Measurements from ENCODE around the gene APOBEC3B. TPM values are rescaled to one million over a fixed set of nuclear protein-coding genes. Genes with fewer than 3 reads are reported as not detected.

The APOBEC3B gene
- total and polyA plus RNA-seq, 2 donors from 2014 or later = 1.0 to 2.7 TPM

DNA sequence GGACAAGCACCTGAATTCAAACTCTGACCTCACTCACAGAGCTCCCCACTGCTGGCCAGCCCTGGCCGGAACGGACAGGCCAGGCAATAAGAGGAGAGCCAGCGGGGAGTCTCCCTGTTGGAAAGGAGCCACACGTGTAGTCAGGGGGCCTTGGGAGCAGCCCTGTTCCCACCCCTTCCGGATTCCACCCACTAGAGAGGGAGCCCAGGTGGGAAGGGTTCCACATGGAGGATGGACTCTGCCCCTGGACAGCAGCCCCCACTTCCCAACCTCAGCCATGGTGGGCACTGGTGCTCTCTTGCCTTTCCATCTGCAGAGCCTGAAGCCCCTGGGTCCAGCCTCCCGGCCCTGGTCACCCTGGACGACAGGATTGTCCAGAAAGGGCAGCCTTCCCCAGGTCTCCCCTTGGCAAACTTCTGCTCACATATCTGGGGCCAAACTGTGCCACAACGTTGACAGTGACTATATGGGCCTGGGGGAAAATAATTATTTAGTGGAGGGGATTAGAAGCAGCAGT lies 32.2 kb upstream of the APOBEC3B start:
- Histone ChIP-seq H3K27me3 (ENCODE audit: control insufficient read depth, insufficient read depth, low read length) (no peaks in the 10 kb centered on the region), H3K9me3 (ENCODE audit: control insufficient read depth in 2 of 3, insufficient read depth in 1 of 3, low read length in 3 of 3) (no peaks in the 10 kb centered on the region), H3K4me3 (ENCODE audit: low read length in 3 of 3) (no peak overlapping the region), H3K9ac (ENCODE audit: low read length in 3 of 3) (no peak overlapping the region), H3K36me3 (ENCODE audit: control insufficient read depth in 2 of 3, insufficient read depth in 3 of 3, low read length in 3 of 3) (no peaks in the 10 kb centered on the region), H3K4me1 (ENCODE audit: control insufficient read depth in 2 of 3, insufficient read depth in 2 of 3, low read depth in 1 of 3, low read length in 3 of 3) (no peaks in the 10 kb centered on the region), H3K27ac (ENCODE audit: low read depth in 2 of 2, low read length in 2 of 2) (no peak overlapping the region)
- DNase-seq (peak in 2 of 5 donors; percentile 22 to 64), FAIRE-seq (no peak)
- TF ChIP-seq, protein P1, sequence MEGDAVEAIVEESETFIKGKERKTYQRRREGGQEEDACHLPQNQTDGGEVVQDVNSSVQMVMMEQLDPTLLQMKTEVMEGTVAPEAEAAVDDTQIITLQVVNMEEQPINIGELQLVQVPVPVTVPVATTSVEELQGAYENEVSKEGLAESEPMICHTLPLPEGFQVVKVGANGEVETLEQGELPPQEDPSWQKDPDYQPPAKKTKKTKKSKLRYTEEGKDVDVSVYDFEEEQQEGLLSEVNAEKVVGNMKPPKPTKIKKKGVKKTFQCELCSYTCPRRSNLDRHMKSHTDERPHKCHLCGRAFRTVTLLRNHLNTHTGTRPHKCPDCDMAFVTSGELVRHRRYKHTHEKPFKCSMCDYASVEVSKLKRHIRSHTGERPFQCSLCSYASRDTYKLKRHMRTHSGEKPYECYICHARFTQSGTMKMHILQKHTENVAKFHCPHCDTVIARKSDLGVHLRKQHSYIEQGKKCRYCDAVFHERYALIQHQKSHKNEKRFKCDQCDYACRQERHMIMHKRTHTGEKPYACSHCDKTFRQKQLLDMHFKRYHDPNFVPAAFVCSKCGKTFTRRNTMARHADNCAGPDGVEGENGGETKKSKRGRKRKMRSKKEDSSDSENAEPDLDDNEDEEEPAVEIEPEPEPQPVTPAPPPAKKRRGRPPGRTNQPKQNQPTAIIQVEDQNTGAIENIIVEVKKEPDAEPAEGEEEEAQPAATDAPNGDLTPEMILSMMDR (IDR thresholded peaks at IDR 0.05; ENCODE audit: borderline replicate concordance, extremely low read depth, insufficient read depth) = no peak
- intact Hi-C loops (cut with DNase I) = no loop called here

DNA sequence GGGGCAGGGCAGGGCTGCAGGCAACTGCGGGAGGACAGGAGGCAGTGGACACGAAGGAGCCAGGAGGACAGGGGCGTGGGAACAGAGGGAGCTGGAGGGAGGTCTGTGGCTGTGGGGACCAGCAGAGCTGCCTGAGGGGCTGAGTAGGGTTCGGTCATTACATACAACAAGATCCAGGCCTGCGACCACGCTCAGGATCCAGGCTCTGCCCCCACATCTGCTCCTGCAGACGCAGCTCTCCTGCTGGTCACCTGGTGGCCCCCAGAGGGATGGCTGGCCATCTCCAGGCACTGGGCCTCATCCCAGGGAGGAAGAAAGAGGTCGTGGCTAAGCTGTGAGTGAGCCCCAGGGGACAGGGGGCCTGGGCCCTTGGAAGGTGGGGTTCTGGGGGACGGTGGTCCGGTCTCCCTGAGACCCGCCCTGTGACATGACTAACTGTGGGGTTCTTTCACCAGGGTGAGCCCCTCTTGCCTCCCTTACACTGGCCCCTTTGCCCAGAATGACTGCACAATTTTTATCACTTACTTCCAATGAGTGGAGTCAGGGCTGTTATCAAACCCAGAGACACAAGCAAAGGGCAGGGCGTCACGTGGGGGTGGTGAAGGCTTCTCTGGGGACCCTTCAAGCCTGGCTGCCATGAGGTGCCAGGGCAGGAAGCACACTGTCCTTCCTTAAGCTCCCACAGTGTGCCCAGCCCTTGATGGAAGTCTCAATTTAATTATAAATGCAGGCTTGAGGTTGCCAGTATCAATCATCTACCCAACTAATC lies 31.4 kb upstream of the APOBEC3B start:
- Histone ChIP-seq H3K27ac (ENCODE audit: low read depth in 2 of 2, low read length in 2 of 2) (no peak overlapping the region), H3K9me3 (ENCODE audit: control insufficient read depth in 2 of 3, insufficient read depth in 1 of 3, low read length in 3 of 3) (no peaks in the 10 kb centered on the region), H3K4me1 (ENCODE audit: control insufficient read depth in 2 of 3, insufficient read depth in 2 of 3, low read depth in 1 of 3, low read length in 3 of 3) (no peaks in the 10 kb centered on the region), H3K27me3 (ENCODE audit: control insufficient read depth, insufficient read depth, low read length) (no peaks in the 10 kb centered on the region), H3K4me3 (ENCODE audit: low read length in 3 of 3) (no peak overlapping the region), H3K9ac (ENCODE audit: low read length in 3 of 3) (no peak overlapping the region), H3K36me3 (ENCODE audit: control insufficient read depth in 2 of 3, insufficient read depth in 3 of 3, low read length in 3 of 3) (no peaks in the 10 kb centered on the region)
- intact Hi-C loops (cut with DNase I) = no loop called here
- DNase-seq (peak in 1 of 5 donors; percentile 60), FAIRE-seq (no peak)
- TF ChIP-seq, protein P1 (IDR thresholded peaks at IDR 0.05; ENCODE audit: borderline replicate concordance, extremely low read depth, insufficient read depth) = no peak

DNA sequence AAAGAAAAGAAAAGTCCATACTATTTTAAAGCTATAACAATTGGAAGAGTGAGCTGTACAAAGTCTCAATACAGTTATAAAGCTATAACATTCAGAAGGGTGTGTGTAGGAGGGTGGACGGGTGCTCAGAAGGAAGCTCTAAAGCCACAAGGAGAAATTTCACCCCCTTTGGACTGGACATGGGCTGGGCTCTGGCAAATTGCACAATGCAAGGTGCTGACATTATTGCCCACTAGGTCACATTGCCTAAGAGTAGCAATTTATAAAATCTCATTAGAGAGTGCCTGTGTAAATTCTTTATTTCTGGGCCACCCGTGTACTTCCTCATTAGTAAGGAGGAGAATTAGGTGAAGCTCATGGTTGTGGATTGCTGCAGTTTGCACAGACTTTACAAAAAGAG lies 30.4 kb upstream of the APOBEC3B start:
- intact Hi-C loops (cut with DNase I) = no loop called here
- Histone ChIP-seq H3K27ac (ENCODE audit: low read depth in 2 of 2, low read length in 2 of 2) (no peak overlapping the region), H3K4me1 (ENCODE audit: control insufficient read depth in 2 of 3, insufficient read depth in 2 of 3, low read depth in 1 of 3, low read length in 3 of 3) (no peaks in the 10 kb centered on the region), H3K27me3 (ENCODE audit: control insufficient read depth, insufficient read depth, low read length) (no peaks in the 10 kb centered on the region), H3K36me3 (ENCODE audit: control insufficient read depth in 2 of 3, insufficient read depth in 3 of 3, low read length in 3 of 3) (no peaks in the 10 kb centered on the region), H3K9me3 (ENCODE audit: control insufficient read depth in 2 of 3, insufficient read depth in 1 of 3, low read length in 3 of 3) (no peaks in the 10 kb centered on the region), H3K9ac (ENCODE audit: low read length in 3 of 3) (no peak overlapping the region), H3K4me3 (ENCODE audit: low read length in 3 of 3) (no peak overlapping the region)
- FAIRE-seq (no peak), DNase-seq (no peak)
- TF ChIP-seq, protein P1 (IDR thresholded peaks at IDR 0.05; ENCODE audit: borderline replicate concordance, extremely low read depth, insufficient read depth) = no peak
